Epithelial cell of esophagus (primary cell): ENCODE results near the gene CMAS.
"Not testable (repeated sequence)": the region's sequence is repeated elsewhere in the genome, so short reads cannot be mapped to it uniquely, and the experiment has no call there.

ENCODE experiments used
- DNase-seq: peaks from one replicate; pipeline ENCODE4 v3.0.0; 2010; ENCODE audit warnings: low read depth
- H3K4me3 ChIP-seq: 2 replicates; pipeline ENCODE4 v1.5.1; 2011; ENCODE audit warnings: mild to moderate bottlenecking, low read length, control low read depth
- TF ChIP-seq, protein P1 (sequence below): IDR thresholded peaks from 2 replicates; pipeline ENCODE4 v1.5.1; 2011; ENCODE audit warnings: low read depth, mild to moderate bottlenecking, low read length, control low read depth, inconsistent platforms; ENCODE audit not compliant: insufficient read depth; ENCODE audit errors: missing control alignments

Gene CMAS

GRCh38 chr12:22044391-22044790 is 1.6 kb upstream of the CMAS start:
- DNase-seq: no peak
- TF ChIP-seq, protein P1, sequence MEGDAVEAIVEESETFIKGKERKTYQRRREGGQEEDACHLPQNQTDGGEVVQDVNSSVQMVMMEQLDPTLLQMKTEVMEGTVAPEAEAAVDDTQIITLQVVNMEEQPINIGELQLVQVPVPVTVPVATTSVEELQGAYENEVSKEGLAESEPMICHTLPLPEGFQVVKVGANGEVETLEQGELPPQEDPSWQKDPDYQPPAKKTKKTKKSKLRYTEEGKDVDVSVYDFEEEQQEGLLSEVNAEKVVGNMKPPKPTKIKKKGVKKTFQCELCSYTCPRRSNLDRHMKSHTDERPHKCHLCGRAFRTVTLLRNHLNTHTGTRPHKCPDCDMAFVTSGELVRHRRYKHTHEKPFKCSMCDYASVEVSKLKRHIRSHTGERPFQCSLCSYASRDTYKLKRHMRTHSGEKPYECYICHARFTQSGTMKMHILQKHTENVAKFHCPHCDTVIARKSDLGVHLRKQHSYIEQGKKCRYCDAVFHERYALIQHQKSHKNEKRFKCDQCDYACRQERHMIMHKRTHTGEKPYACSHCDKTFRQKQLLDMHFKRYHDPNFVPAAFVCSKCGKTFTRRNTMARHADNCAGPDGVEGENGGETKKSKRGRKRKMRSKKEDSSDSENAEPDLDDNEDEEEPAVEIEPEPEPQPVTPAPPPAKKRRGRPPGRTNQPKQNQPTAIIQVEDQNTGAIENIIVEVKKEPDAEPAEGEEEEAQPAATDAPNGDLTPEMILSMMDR: no peak
- H3K4me3 ChIP-seq: no peak overlapping the region

GRCh38 chr12:22046968-22047390 is 961 bp downstream of the CMAS start:
- TF ChIP-seq, protein P1: no peak
- peak overlapping the region; percentile 85 for H3K4me3 ChIP-seq
- DNase-seq: no peak

- TF ChIP-seq, protein P1: no peak
- H3K4me3 ChIP-seq: peak overlapping the region; percentile 85
- DNase-seq: no peak
These were observed 1.5 kb downstream of the CMAS start for GRCh38 chr12:22047494-22047893.

DNA sequence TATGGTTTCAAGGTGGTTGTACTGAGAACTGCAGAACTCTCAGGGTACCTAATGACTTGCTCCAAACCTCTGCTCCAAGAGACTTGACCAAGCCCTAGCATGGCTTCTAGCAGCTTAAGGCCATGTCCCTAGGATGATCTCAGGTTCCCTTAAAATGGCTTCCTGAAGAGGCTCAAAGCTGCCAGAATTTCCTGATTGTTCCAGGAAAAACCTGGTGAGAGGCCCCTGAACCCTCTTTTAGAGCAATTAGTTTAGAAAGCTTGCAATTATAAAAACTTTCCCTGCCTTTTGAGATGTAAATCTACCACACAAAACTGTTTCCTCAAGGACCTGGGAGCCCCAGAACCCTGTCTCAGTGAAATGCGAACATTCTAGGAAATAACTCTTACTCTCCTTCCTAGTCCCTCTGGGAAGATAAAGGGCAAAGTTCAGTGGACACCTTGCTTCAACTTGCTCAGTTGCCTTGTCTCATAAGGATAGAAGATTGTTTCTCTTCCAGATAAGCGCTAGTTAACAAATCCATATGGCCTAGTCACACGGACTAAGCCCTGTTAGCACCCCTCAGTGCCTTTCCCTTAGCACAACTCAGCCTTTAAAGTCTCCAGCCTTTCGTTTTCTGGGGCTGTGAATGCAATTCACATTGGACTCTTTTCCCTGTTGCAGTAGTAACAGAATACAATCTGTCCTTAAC is 2.5 kb downstream of the CMAS start:
- H3K4me3 ChIP-seq: no peak overlapping the region
- no peak for DNase-seq
- TF ChIP-seq, protein P1: no peak

DNA sequence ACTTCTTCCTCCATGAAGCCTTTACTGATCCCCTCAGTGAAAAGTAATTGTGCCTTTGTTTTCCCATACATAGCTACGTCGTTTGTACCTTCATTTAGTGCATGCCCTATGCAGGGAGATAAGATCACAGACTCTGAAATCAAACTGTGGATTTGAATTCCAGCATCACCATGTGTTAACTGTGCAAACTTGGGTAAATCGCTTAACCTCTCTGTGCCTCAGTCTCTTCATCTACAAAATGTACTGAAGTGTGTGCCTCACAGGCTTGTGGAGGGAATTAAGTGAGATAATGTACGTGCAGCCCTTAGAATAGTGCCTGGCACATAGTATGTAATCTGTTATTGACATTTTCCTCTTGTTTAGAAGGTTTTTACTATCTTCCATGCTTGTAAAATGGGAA is 4.1 kb downstream of the CMAS start:
- no peak overlapping the region for H3K4me3 ChIP-seq
- DNase-seq: no peak
- TF ChIP-seq, protein P1: no peak

DNA sequence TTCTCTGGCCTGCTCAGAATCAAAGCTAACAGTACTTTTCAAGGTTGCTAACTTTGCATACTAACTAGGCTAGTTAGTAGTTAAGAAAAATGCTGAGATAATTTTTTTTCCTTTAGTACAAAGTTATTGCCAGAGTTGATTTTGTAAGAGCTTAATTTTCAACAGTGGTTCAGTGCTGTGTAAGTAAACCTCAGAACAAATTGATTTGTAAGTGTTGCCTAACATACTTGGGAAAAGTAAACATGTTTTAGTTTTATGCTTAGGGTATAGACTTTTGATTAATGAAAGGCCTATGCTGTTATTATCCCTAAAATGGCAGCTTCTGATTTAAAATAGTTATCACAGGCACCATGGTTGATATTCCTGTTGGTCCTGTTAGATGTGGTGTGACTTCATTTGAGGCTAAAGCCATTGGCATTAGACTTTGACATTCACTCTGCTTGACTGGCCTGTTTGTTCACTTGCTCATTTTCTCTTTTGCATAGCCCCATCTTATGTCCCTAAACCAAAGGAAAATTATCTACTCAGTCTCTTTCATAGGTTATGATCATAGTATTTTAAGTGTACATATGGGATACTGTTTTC is 5.2 kb downstream of the CMAS start:
- no peak overlapping the region for H3K4me3 ChIP-seq
- DNase-seq: peak; percentile 58
- TF ChIP-seq, protein P1: no peak

GRCh38 chr12:22052994-22053393 is 7.0 kb downstream of the CMAS start:
- DNase-seq, H3K4me3 ChIP-seq: not testable (repeated sequence)
